Umbilical cord (tissue), 2 donors: ENCODE data around the gene NRDE2. TPM values are rescaled to one million over a fixed set of nuclear protein-coding genes. Genes with fewer than 3 reads are reported as not detected.
A peak's percentile ranks its signal among the peaks of the same experiment; 100 is the strongest.
"Not testable (repeated sequence)": the region's sequence is repeated elsewhere in the genome, so short reads cannot be mapped to it uniquely, and the experiment has no call there.

Source experiments
- DNase-seq: peaks from one replicate; pipeline ENCODE4 v3.0.0-alpha.2; 2015; ENCODE audit warnings: low spot score
- total RNA-seq: library from RNA; depleted of rRNA; stranded (reverse); fragments of >200 nt; gene quantifications from one replicate; pipeline ENCODE4 v1.2.3, GENCODE V29; 2014; ENCODE audit warnings: low replicate concordance; ENCODE audit not compliant: insufficient read depth

NRDE2 gene
- total RNA-seq, 1 donor from 2014 or later: 15.6 TPM

- DNase-seq: no peak
Measured at GRCh38 chr14:90341784-90342183, 10.0 kb upstream of the NRDE2 start.

- not testable (repeated sequence) for DNase-seq
Measured at GRCh38 chr14:90341232-90341631, 9.5 kb upstream of the NRDE2 start.

- peak; percentile 61 for DNase-seq
Measured at GRCh38 chr14:90336985-90337384, 5.2 kb upstream of the NRDE2 start.

- DNase-seq: no peak
Measured at GRCh38 chr14:90336401-90336800, 4.7 kb upstream of the NRDE2 start.

GRCh38 chr14:90332271-90332584, 487 bp upstream of the NRDE2 start:
- no peak for DNase-seq

- DNase-seq: no peak
Measured at GRCh38 chr14:90330203-90331196, 1.2 kb downstream of the NRDE2 start.

GRCh38 chr14:90321891-90322290, 9.8 kb downstream of the NRDE2 start:
- no peak for DNase-seq

GRCh38 chr14:90319634-90320541, 11.9 kb downstream of the NRDE2 start:
- DNase-seq: no peak

GRCh38 chr14:90319173-90319572, 12.6 kb downstream of the NRDE2 start:
- no peak for DNase-seq

GRCh38 chr14:90318016-90318415, 13.7 kb downstream of the NRDE2 start:
- no peak for DNase-seq

- no peak for DNase-seq
Measured at GRCh38 chr14:90317286-90317685, 14.5 kb downstream of the NRDE2 start.

GRCh38 chr14:90308561-90308960, 23.2 kb downstream of the NRDE2 start:
- no peak for DNase-seq

GRCh38 chr14:90305176-90305601, 26.6 kb downstream of the NRDE2 start:
- DNase-seq: no peak

GRCh38 chr14:90304502-90304901, 27.2 kb downstream of the NRDE2 start:
- no peak for DNase-seq

- DNase-seq: no peak
Measured at GRCh38 chr14:90303473-90303872, 28.3 kb downstream of the NRDE2 start.

GRCh38 chr14:90302529-90303303, 29.0 kb downstream of the NRDE2 start:
- DNase-seq: no peak

- DNase-seq: peak; percentile 73
Measured at GRCh38 chr14:90301668-90302090, 30.1 kb downstream of the NRDE2 start.

- no peak for DNase-seq
Measured at GRCh38 chr14:90301122-90301521, 30.6 kb downstream of the NRDE2 start.

GRCh38 chr14:90300611-90301047, 31.1 kb downstream of the NRDE2 start:
- peak; percentile 74 for DNase-seq

GRCh38 chr14:90299408-90299807, 32.3 kb downstream of the NRDE2 start:
- no peak for DNase-seq

- DNase-seq: no peak
Measured at GRCh38 chr14:90297876-90298629, 33.7 kb downstream of the NRDE2 start.
